VCaP (cell line): ENCODE data around the gene UIMC1.

Experiments used
- H3K27ac ChIP-seq: fragments of 450-650 bp; 2 replicates; pipeline ENCODE4 v1.5.1; 2017
- CTCF ChIP-seq: fragments of 450-650 bp; conservative IDR thresholded peaks from 2 replicates; pipeline ENCODE4 v1.5.1; 2017; ENCODE audit warnings: mild to moderate bottlenecking, moderate library complexity

The UIMC1 gene

DNA sequence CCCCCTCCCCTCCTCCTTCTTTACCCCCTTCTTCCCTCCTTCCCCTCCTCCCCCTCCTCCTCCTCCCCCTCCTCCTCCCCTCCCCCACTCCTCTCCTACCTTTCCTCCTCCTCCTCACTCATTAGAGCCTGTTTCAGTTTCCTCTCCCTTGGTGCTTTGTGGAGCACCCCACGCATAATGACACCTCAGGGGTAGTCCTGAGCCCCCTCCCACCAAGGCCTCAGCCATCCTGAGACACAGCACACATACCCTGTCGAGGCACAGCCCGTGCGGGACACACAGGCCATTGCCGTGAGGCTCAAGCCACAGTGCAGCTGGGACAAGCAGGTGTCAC, 142.8 kb downstream of the UIMC1 start:
- no peak overlapping the region for H3K27ac ChIP-seq
- TF ChIP-seq CTCF, result no peak

DNA sequence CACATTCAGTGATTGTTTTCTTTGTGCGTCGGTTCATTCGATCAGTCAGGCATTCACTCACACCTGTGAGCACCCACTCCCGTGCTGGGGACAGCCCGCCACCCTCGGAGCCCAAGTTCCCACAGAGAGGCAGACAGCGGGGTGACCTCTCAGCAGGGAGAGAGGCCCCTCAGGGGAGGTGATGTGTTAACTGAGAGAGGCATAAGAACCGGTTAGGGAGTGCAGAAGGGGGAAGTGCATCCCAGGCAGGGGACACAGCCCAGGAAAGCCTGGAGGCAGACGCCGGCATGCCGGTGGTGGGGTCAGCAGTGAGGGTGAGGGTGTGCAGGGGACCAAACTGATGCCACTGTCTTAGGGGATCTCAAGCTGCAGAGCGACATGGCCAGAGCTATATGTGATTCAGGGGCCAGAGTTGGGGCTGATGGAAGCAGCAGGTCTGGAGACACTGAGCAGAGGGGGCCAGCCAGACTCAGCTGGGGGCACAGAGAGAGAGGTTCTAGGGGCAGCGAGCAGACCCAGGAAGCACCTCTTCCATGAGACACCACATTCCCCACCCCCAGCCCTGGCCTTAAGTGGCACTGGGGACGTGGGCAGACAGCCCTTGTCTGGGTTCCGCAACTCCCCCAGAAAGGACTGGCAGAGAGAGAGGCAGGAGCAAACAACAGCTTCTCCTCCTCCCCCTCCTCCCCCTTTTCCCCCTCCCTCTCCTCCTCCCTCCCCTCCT, 143.4 kb downstream of the UIMC1 start:
- H3K27ac ChIP-seq, result no peak overlapping the region
- TF ChIP-seq CTCF, result no peak

GRCh38 chr5:176862330-176862995, 144.1 kb downstream of the UIMC1 start:
- H3K27ac ChIP-seq, result no peak overlapping the region
- no peak for TF ChIP-seq CTCF

DNA sequence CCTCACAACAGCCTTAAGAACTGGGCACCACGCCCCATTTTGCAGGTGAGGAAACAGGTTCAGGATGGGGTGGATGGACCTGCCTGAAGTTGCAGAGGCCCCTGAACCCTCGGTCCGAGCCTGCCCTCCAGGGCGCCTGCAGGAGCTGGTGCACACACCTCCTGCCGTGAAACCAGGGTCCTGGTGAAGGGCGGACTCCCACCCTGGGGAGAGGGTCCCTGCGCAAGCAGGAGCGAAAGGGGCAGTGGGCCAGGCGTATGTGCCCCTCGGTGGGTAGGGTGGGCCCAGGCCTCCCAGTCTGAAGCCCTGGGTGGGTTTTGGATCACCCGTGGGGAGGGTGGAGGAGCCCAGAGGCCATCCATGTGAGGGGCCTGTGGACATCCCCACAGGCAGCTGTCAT, 145.3 kb downstream of the UIMC1 start:
- TF ChIP-seq CTCF, result no peak
- H3K27ac ChIP-seq, result no peak overlapping the region

- TF ChIP-seq CTCF, result no peak
- H3K27ac ChIP-seq, result no peak overlapping the region
Measured at GRCh38 chr5:176860381-176860780, 146.2 kb downstream of the UIMC1 start.

DNA sequence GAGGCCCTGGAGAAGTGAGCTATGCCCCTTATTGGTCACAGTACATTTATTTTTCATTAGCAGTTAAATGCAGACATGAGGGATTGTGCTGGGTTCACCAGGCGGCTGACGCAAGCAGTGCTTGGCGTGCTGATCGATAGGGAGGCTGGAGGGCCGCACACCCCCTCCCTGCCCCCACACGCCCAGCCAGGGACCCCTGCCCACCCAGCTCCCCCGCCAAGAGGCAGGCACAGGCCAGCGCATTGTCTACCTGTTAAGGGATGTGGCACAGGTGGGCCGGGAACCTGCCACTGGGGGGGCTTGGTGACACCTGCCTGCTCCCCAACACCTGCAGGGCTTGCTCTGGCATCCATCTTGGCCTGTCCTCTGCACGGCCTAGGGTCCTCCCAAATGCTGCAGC, 146.7 kb downstream of the UIMC1 start:
- H3K27ac ChIP-seq, result no peak overlapping the region
- TF ChIP-seq CTCF, result no peak

- H3K27ac ChIP-seq, result no peak overlapping the region
- TF ChIP-seq CTCF, result no peak
Measured at GRCh38 chr5:176857894-176858273, 148.7 kb downstream of the UIMC1 start.
